ENCODE data around the gene WWTR1.

- TF ChIP-seq BHLHE40 (IDR thresholded peaks at IDR 0.05; ENCODE audit: low read depth, low read length), result no peak
- no peak for TF ChIP-seq CTCF (IDR thresholded peaks at IDR 0.05)
- TF ChIP-seq ESRRA (IDR thresholded peaks at IDR 0.05; ENCODE audit: borderline replicate concordance, low read length), result no peak
- no peak for TF ChIP-seq EP300 (IDR thresholded peaks at IDR 0.05)
- TF ChIP-seq SREBF2 (IDR thresholded peaks at IDR 0.05), result no peak
- no peak for TF ChIP-seq USF2 (IDR thresholded peaks at IDR 0.05)
- no peak for TF ChIP-seq POLR2A (IDR thresholded peaks at IDR 0.05; ENCODE audit: low read length)
- TF ChIP-seq E2F6 (IDR thresholded peaks at IDR 0.05; ENCODE audit: borderline replicate concordance, low read depth), result no peak
- TF ChIP-seq RAD21 (conservative IDR thresholded peaks at IDR 0.05 in 1 of 2, IDR thresholded peaks at IDR 0.05 in 1 of 2), result no peak
- no peak for TF ChIP-seq JUN (IDR thresholded peaks at IDR 0.05)
- TF ChIP-seq MAX (IDR thresholded peaks at IDR 0.05), result no peak
- TF ChIP-seq POLR2AphosphoS2 (conservative IDR thresholded peaks at IDR 0.05; ENCODE audit: low read length), result no peak
Observed at GRCh38 chr3:149590691-149591441, 67.0 kb downstream of the WWTR1 start.
